Glutamatergic neuron (in vitro differentiated cells): Measurements from ENCODE around the gene KREMEN2. TPM values are rescaled to one million over a fixed set of nuclear protein-coding genes. Genes with fewer than 3 reads are reported as not detected.
A peak's percentile ranks its signal among the peaks of the same experiment; 100 is the strongest.

Source experiments
- DNase-seq: peaks from one replicate; pipeline ENCODE4 v3.0.0; 2022
- H3K27ac Mint-ChIP-seq: one replicate; pipeline ENCODE4 v1.8.0; 2020; ENCODE audit warnings: mild to moderate bottlenecking, mixed read lengths, inconsistent platforms; ENCODE audit not compliant: unreplicated experiment
- H3K27me3 Mint-ChIP-seq: one replicate; pipeline ENCODE4 v1.8.0; 2020; ENCODE audit warnings: mild to moderate bottlenecking, moderate library complexity, mixed read lengths, inconsistent platforms; ENCODE audit not compliant: unreplicated experiment
- H3K36me3 Mint-ChIP-seq: one replicate; pipeline ENCODE4 v1.8.0; 2020; ENCODE audit warnings: mild to moderate bottlenecking, mixed read lengths, inconsistent platforms; ENCODE audit not compliant: unreplicated experiment
- H3K4me1 Mint-ChIP-seq: one replicate; pipeline ENCODE4 v1.8.0; 2020; ENCODE audit warnings: mild to moderate bottlenecking, low read depth, mixed read lengths, inconsistent platforms; ENCODE audit not compliant: unreplicated experiment
- H3K4me3 Mint-ChIP-seq: one replicate; pipeline ENCODE4 v1.8.0; 2020; ENCODE audit warnings: mild to moderate bottlenecking, mixed read lengths, inconsistent platforms; ENCODE audit not compliant: unreplicated experiment
- H3K9me3 Mint-ChIP-seq: one replicate; pipeline ENCODE4 v1.8.0; 2020; ENCODE audit warnings: mild to moderate bottlenecking, moderate library complexity, mixed read lengths, inconsistent platforms; ENCODE audit not compliant: unreplicated experiment
- CTCF ChIP-seq: fragments of 200-600 bp; sonication (generic); IDR thresholded peaks from one replicate; pipeline ENCODE4 v1.5.0; 2021; ENCODE audit not compliant: partially characterized antibody, unreplicated experiment
- total RNA-seq: library from RNA; stranded (reverse); fragmentation: NEBNext Ultra II Directional; extraction: Animal tissue kit (Norgen Biotek cat#: 25700); gene quantifications from one replicate; pipeline ENCODE4 v1.2.1, GENCODE V29; 2021; ENCODE audit not compliant: unreplicated experiment

The KREMEN2 gene
- total RNA-seq, 1 donor from 2014 or later, result 12.8 TPM

GRCh38 chr16:2960183-2961010 is 3.7 kb upstream of the KREMEN2 start:
- H3K27me3 Mint-ChIP-seq, result peaks cover 9% of the 10 kb centered on the region
- TF ChIP-seq CTCF, result no peak
- no peak overlapping the region for H3K27ac Mint-ChIP-seq
- H3K9me3 Mint-ChIP-seq, result peaks cover 5% of the 10 kb centered on the region
- H3K4me1 Mint-ChIP-seq, result no peaks in the 10 kb centered on the region
- no peak overlapping the region for H3K4me3 Mint-ChIP-seq
- no peaks in the 10 kb centered on the region for H3K36me3 Mint-ChIP-seq
- no peak for DNase-seq

- no peak for TF ChIP-seq CTCF
- H3K36me3 Mint-ChIP-seq, result no peaks in the 10 kb centered on the region
- peaks cover 3% of the 10 kb centered on the region for H3K9me3 Mint-ChIP-seq
- H3K4me1 Mint-ChIP-seq, result no peaks in the 10 kb centered on the region
- H3K27ac Mint-ChIP-seq, result no peak overlapping the region
- H3K27me3 Mint-ChIP-seq, result peaks cover 5% of the 10 kb centered on the region
- H3K4me3 Mint-ChIP-seq, result no peak overlapping the region
- DNase-seq, result no peak
These were observed 1.6 kb upstream of the KREMEN2 start for GRCh38 chr16:2962334-2963073.

GRCh38 chr16:2963074-2963722 is 877 bp upstream of the KREMEN2 start:
- TF ChIP-seq CTCF, result no peak
- Mint-ChIP-seq H3K4me3 (peak overlapping the region; percentile 92), H3K27ac (no peak overlapping the region), H3K9me3 (peaks cover 5% of the 10 kb centered on the region), H3K27me3 (peaks cover 9% of the 10 kb centered on the region), H3K4me1 (peaks cover 2% of the 10 kb centered on the region), H3K36me3 (no peaks in the 10 kb centered on the region)
- no peak for DNase-seq

GRCh38 chr16:2964475-2965336 is 631 bp downstream of the KREMEN2 start:
- H3K27me3 Mint-ChIP-seq, result peaks cover 13% of the 10 kb centered on the region
- no peak for TF ChIP-seq CTCF

More at GRCh38 chr16:2964475-2965336, 631 bp downstream of the KREMEN2 start:
- H3K36me3 Mint-ChIP-seq, result no peaks in the 10 kb centered on the region
- H3K4me3 Mint-ChIP-seq, result peak overlapping the region; percentile 64
- H3K9me3 Mint-ChIP-seq, result peaks cover 7% of the 10 kb centered on the region
- H3K4me1 Mint-ChIP-seq, result peaks cover 5% of the 10 kb centered on the region
- no peak overlapping the region for H3K27ac Mint-ChIP-seq
- DNase-seq, result peak; percentile 93
